ENCODE data around the gene ARSH.

- TF ChIP-seq, protein P1, sequence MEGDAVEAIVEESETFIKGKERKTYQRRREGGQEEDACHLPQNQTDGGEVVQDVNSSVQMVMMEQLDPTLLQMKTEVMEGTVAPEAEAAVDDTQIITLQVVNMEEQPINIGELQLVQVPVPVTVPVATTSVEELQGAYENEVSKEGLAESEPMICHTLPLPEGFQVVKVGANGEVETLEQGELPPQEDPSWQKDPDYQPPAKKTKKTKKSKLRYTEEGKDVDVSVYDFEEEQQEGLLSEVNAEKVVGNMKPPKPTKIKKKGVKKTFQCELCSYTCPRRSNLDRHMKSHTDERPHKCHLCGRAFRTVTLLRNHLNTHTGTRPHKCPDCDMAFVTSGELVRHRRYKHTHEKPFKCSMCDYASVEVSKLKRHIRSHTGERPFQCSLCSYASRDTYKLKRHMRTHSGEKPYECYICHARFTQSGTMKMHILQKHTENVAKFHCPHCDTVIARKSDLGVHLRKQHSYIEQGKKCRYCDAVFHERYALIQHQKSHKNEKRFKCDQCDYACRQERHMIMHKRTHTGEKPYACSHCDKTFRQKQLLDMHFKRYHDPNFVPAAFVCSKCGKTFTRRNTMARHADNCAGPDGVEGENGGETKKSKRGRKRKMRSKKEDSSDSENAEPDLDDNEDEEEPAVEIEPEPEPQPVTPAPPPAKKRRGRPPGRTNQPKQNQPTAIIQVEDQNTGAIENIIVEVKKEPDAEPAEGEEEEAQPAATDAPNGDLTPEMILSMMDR (IDR thresholded peaks at IDR 0.05): no peak
- TF ChIP-seq POLR2A (IDR thresholded peaks at IDR 0.05) (no peak), EP300 (IDR thresholded peaks at IDR 0.05) (no peak)
Measured at GRCh38 chrX:2958199-2958598, 48.1 kb upstream of the ARSH start.
